ENCODE measurements around the gene SMAD5.

The SMAD5 gene

DNA sequence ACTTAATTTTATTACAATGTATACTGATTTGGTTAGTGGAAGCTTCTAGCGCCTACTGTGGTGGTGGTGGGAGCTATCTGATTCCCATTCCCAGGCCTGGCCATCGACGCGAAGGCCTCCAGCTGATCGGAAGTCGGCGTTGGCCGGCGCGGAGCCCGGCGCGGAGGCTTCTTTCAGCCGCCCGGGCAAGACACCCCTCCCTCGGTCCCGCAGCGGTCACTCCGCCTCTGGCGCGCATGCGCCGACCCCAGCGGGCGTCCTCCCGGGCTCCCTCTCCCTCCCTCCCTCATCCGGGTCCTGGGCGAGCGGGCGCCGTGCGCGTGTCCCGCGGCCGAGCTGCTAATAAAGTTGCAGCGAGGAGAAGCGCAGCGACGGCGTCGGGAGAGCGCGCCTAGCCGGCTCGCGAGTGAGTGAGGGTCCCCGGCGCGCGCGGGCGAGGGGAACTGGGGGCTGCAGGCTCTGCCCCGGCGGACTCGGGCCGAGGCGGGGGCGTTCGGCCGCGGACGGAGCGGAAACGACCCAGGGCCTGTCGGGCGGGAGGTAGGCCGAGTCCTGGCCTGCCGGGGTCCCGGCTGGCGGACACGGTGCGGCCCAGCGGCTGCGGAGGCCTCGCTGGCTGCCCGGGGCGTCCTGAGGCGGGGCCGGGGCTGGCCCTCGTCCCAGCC, at the start of gene SMAD5:
SMAD5 (plus strand) TSS at position 289 of the 665 bp plus-strand sequence. CDS start 20,916 bp downstream, outside the sequence.
- DNase-seq, result peak; percentile 85

- peak; percentile 84 for DNase-seq
Observed at GRCh38 chr5:136084698-136085097, 47.9 kb upstream of the SMAD5 start.

DNA sequence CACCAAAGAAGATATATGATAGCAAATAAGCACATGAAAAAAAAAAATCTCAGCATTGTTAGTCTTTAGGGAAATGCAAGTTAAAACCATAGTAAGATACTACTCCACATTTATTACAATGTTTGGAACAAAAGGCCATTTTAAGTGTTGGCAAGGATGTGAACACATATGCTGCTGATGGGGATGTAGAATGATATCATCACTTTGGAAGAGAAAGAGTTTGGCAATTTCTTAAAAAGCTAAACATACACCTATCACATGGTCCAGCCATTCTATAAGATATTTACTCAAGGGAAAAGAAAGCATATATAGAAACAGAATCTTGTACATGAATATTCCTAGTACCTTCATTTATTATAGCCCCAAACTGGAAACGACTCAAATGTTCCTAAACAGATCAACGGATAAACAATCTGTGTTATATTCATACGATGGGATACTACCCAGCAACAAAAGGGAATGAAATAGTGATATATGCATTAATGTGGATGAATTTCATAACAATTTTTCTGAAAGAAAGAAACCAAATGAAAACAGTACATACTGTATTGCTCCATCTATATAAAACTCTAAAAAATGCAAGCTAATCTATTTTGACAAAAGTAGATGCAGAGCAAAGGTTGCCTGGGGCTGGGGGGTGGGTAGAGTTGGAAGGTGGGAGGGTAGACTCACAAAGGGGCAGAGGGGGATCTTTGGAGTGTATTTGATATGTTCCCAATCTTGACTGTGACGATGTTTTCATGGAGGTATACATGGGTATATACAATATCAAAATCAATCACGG, 45.7 kb upstream of the SMAD5 start:
- DNase-seq, result no peak

- no peak for DNase-seq
Observed at GRCh38 chr5:136087961-136088871, 44.4 kb upstream of the SMAD5 start.

DNA sequence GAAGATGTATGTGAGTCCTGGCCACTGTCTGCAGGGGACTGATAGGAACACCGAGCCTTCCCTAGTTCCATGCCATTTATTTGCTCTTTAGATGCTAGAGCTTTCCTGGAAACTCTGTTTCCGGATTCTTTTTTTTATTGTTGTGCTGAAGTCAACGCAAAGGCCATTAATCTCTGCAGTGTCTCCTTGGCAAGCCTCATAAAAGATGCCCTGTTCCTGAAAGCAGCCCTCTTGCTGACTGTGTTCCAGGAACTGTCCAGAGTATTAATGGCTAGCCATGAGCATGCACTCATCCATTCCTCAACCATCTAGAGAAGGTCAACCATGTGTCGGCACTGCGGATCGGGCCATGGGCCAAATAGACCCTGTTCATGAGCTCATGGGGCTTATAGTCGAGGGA, 42.9 kb upstream of the SMAD5 start:
- no peak for DNase-seq

DNA sequence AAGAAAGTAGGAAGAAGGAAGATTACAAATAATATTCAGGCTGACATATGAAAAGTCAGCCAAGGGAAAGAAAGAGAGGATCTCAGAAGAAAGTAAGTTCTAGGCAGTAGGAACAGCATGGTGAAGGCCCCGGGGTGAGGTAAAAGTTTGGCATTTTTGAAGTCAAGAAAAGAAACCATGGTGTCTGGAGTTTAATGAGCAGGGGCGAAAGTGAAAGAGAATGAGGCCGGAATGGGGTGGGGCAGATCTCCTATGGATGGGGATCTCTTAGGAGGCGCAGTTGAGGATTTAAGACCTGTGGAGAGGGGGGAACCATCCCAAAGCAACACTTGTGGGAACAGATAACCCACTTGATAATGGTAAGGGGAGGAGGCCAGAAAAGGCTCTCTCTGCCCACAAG, 42.3 kb upstream of the SMAD5 start:
- DNase-seq, result no peak

GRCh38 chr5:136094189-136094912, 38.3 kb upstream of the SMAD5 start:
- DNase-seq, result no peak

- peak; percentile 61 for DNase-seq
Observed at GRCh38 chr5:136094913-136095641, 37.6 kb upstream of the SMAD5 start.

- DNase-seq, result no peak
Observed at GRCh38 chr5:136098176-136098575, 34.5 kb upstream of the SMAD5 start.

- DNase-seq, result no peak
Observed at GRCh38 chr5:136099870-136100269, 32.8 kb upstream of the SMAD5 start.

- DNase-seq, result no peak
Observed at GRCh38 chr5:136101884-136102283, 30.8 kb upstream of the SMAD5 start.

DNA sequence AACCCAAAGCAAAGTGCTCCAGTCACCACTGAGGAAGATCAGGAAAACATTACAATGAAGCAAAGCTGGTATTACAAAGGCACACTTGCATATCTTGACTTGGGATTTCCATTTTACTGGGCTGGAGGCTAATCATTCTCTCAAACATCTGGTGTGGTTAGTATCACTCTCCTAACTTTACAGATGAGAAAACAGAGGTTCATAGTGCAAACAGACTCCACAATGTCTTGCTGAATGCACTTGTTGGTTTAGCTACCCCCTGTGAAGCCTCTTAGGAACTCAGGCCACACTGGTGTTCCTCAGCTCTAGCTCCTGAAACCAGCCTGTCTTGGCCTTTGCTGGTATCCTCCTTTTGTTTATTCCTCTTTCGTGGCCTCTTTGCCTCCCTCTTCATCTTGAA, 29.5 kb upstream of the SMAD5 start:
- DNase-seq, result no peak

- DNase-seq, result no peak
Observed at GRCh38 chr5:136104306-136104965, 28.2 kb upstream of the SMAD5 start.

GRCh38 chr5:136106351-136107031, 26.2 kb upstream of the SMAD5 start:
- no peak for DNase-seq

- no peak for DNase-seq
Observed at GRCh38 chr5:136108180-136108611, 24.4 kb upstream of the SMAD5 start.

- no peak for DNase-seq
Observed at GRCh38 chr5:136108766-136109165, 23.9 kb upstream of the SMAD5 start.

GRCh38 chr5:136109453-136110135, 23.1 kb upstream of the SMAD5 start:
- DNase-seq, result no peak

DNA sequence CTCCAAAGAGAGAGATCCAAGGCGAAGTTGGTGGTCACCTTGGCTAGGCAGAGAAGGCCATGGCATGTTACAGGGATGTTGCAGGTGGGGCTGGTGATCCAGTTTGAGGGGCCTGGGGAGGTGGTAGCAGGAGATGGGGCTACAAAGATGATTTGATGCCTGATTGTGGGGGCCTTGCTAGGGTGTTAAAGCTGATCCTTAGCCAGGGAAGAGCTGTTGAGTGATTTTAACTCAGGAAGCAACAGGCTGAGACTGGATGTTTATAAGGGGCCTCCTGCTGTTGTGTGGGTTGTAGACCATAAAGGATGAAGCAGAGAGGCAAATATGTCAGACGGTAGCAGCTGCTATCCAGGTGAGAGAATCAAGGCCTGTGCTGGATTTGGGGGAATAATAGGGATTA, 19.0 kb upstream of the SMAD5 start:
- no peak for DNase-seq

DNA sequence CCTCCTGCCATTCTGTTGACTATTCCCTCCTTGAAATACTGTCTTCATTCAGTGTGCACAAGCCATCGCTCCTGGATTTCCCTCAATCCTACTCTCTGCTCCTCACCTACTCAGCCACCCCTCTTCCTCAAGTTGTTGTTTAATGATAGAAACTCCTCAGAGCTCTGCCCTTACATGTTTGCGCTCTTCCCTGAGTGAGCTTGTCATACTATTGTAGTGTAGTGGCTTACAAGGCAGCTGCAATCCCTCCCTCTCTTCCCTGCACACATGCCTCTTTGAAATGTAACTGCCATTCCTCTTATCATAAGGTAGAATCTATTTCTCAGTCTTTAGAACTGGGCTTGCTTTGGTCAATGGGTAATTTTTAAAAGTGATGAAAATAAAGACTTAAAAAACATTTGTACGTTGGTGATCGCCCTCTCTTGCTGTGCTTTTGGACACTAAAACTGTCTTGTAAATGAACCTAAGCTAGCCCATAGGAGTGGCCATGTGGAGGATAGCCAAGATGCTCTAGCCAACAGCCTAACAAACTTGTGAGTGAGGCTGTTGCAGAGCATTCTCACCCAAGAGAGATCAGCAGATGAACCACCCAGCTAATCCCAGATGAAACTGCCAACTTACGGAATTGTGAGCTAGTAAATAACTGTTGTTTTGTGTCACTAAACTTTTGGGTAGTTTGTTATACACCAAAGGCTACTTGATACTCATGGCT, 18.1 kb upstream of the SMAD5 start:
- DNase-seq, result no peak
